Amniotic epithelial cell (primary cell): Measurements from ENCODE around the gene HOXA10.

ENCODE experiments used
- DNase-seq: peaks from one replicate; pipeline ENCODE4 v3.0.0-alpha.2; 2010; ENCODE audit warnings: low read depth

Gene HOXA10

GRCh38 chr7:27179030-27179429 lies 4.9 kb upstream of the HOXA10 start:
- DNase-seq: no peak

- no peak for DNase-seq
These were observed 4.2 kb upstream of the HOXA10 start for GRCh38 chr7:27178366-27178765.

- no peak for DNase-seq
These were observed 3.7 kb upstream of the HOXA10 start for GRCh38 chr7:27177795-27178320.

- no peak for DNase-seq
These were observed 3.1 kb upstream of the HOXA10 start for GRCh38 chr7:27176962-27177794.

GRCh38 chr7:27176524-27176845 lies 2.4 kb upstream of the HOXA10 start:
- DNase-seq: no peak

GRCh38 chr7:27175626-27176523 lies 1.8 kb upstream of the HOXA10 start:
- no peak for DNase-seq

- DNase-seq: no peak
These were observed 930 bp upstream of the HOXA10 start for GRCh38 chr7:27174874-27175625.

GRCh38 chr7:27173511-27173955 lies 587 bp downstream of the HOXA10 start:
- no peak for DNase-seq

- no peak for DNase-seq
These were observed 1.2 kb downstream of the HOXA10 start for GRCh38 chr7:27172823-27173510.

- no peak for DNase-seq
These were observed 1.8 kb downstream of the HOXA10 start for GRCh38 chr7:27172315-27172774.

- no peak for DNase-seq
These were observed 2.3 kb downstream of the HOXA10 start for GRCh38 chr7:27171637-27172314.

GRCh38 chr7:27171325-27171636 lies 2.8 kb downstream of the HOXA10 start:
- DNase-seq: no peak

GRCh38 chr7:27170426-27171324 lies 3.4 kb downstream of the HOXA10 start:
- DNase-seq: no peak

- no peak for DNase-seq
These were observed 4.3 kb downstream of the HOXA10 start for GRCh38 chr7:27169658-27170425.

GRCh38 chr7:27168265-27168947 lies 5.7 kb downstream of the HOXA10 start:
- no peak for DNase-seq

- no peak for DNase-seq
These were observed 6.2 kb downstream of the HOXA10 start for GRCh38 chr7:27167916-27168264.

GRCh38 chr7:27166531-27167505 lies 7.3 kb downstream of the HOXA10 start:
- no peak for DNase-seq
